Mesendoderm (in vitro differentiated cells): ENCODE results near the gene POU2AF3.

Source experiments
- DNase-seq: peaks from one replicate; pipeline ENCODE4 v3.0.0; 2013
- H2AK5ac ChIP-seq: 2 replicates; pipeline ENCODE4 v1.6.1; 2013; ENCODE audit warnings: low read length, inconsistent platforms
- H2BK120ac ChIP-seq: 2 replicates; pipeline ENCODE4 v1.6.1; 2013; ENCODE audit warnings: low read depth, mild to moderate bottlenecking, low read length, moderate library complexity, mixed read lengths
- H2BK15ac ChIP-seq: replicated peaks from 2 replicates; pipeline ENCODE4 v1.6.1; 2013; ENCODE audit warnings: low read depth, mild to moderate bottlenecking, moderate library complexity
- H2BK5ac ChIP-seq: 2 replicates; pipeline ENCODE4 v1.6.1; 2013; ENCODE audit warnings: low read length, inconsistent platforms
- H3K18ac ChIP-seq: 2 replicates; pipeline ENCODE4 v1.6.1; 2013; ENCODE audit warnings: mild to moderate bottlenecking, low read length, mixed read lengths
- H3K23ac ChIP-seq: one replicate; pipeline ENCODE4 v1.6.1; 2013; ENCODE audit warnings: low read length
- H3K27ac ChIP-seq: 2 replicates; pipeline ENCODE4 v1.5.1; 2013; ENCODE audit warnings: low read depth, mild to moderate bottlenecking, inconsistent platforms, low read length, moderate library complexity
- H3K27me3 ChIP-seq: 2 replicates; pipeline ENCODE4 v1.6.1; 2013; ENCODE audit warnings: low read length, control low read depth, mild to moderate bottlenecking, inconsistent platforms; ENCODE audit not compliant: insufficient read depth, poor library complexity
- H3K36me3 ChIP-seq: 2 replicates; pipeline ENCODE4 v1.6.1; 2013; ENCODE audit warnings: low read length, inconsistent platforms; ENCODE audit not compliant: control insufficient read depth, insufficient read depth
- H3K4ac ChIP-seq: one replicate; pipeline ENCODE4 v1.6.1; 2013; ENCODE audit warnings: low read depth, mild to moderate bottlenecking, low read length, moderate library complexity
- H3K4me1 ChIP-seq: 2 replicates; pipeline ENCODE4 v1.6.1; 2013; ENCODE audit warnings: low read depth, low read length, inconsistent platforms; ENCODE audit not compliant: control insufficient read depth
- H3K4me2 ChIP-seq: 2 replicates; pipeline ENCODE4 v1.6.1; 2013; ENCODE audit warnings: low read length
- H3K4me3 ChIP-seq: 2 replicates; pipeline ENCODE4 v1.5.1; 2013; ENCODE audit warnings: mild to moderate bottlenecking, low read length
- H3K56ac ChIP-seq: one replicate; pipeline ENCODE4 v1.6.1; 2013; ENCODE audit warnings: low read length
- H3K79me1 ChIP-seq: 2 replicates; pipeline ENCODE4 v1.6.1; 2013; ENCODE audit warnings: low read length, inconsistent platforms
- H3K79me2 ChIP-seq: 2 replicates; pipeline ENCODE4 v1.6.1; 2013; ENCODE audit warnings: mild to moderate bottlenecking, low read length; ENCODE audit not compliant: control insufficient read depth, insufficient read depth
- H3K9ac ChIP-seq: 2 replicates; pipeline ENCODE4 v1.6.1; 2013; ENCODE audit warnings: low read length, inconsistent platforms
- H4K5ac ChIP-seq: one replicate; pipeline ENCODE4 v1.6.1; 2013; ENCODE audit warnings: low read length
- H4K8ac ChIP-seq: one replicate; pipeline ENCODE4 v1.6.1; 2013; ENCODE audit warnings: low read depth, mild to moderate bottlenecking, control low read depth, low read length, moderate library complexity
- WGBS: extraction: QIAGEN DNeasy Blood & Tissue Kit; methylation state at CpG from one replicate; pipeline ENCODE4 v1.1.7; 2013; ENCODE audit warnings: low lambda C conversion rate, missing lambda C conversion rate; ENCODE audit not compliant: insufficient coverage; ENCODE audit errors: extremely low coverage; 5-methylcytosine and 5-hydroxymethylcytosine counted together

The POU2AF3 gene

DNA sequence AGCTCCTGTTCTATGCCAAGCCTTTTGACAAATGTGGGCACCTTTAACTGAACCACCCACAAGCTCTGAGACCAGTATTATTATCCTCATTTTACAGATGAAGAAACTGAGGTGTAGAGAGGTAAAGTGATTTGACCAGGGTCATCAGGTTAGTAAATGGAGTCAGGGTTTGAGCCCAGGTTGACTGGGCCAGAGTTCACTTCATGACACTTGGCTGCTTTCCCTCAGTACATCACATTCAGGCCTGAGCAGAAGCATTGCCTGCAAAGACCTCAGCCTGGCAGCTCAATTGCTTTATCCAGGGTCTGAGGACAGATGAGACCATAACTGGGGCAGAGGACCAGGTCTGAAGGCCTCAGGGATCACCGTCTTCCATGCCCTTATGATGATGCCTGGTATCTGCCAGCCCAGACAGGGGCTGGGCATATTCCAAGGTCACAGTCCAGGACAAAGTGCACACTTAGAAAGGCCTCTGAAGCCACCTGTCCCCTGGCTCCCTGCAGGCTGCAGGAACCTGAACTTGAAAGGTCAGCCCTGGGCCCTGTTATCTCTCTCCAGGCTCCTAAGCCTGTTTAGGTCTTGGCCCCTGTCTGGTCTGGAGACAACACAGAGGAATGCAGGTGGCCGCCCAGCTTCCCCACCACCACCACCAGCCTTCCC lies 32.0 kb downstream of the POU2AF3 start:
- peaks cover 4% of the 10 kb centered on the region for H3K4me1 ChIP-seq
- DNase-seq: no peak
- no peak overlapping the region for H2BK15ac ChIP-seq
- H3K23ac ChIP-seq: no peak overlapping the region
- no peak overlapping the region for H3K56ac ChIP-seq
- no peak overlapping the region for H2BK5ac ChIP-seq
- H3K79me1 ChIP-seq: no peaks in the 10 kb centered on the region
- H4K5ac ChIP-seq: no peak overlapping the region
- H2AK5ac ChIP-seq: no peak overlapping the region
- H3K9ac ChIP-seq: no peak overlapping the region
- H3K4ac ChIP-seq: no peak overlapping the region
- WGBS: no CpG with 5 or more reads among the region's 2 CpGs
- no peak overlapping the region for H3K18ac ChIP-seq
- H3K79me2 ChIP-seq: no peaks in the 10 kb centered on the region
- H3K27me3 ChIP-seq: no peaks in the 10 kb centered on the region
- no peaks in the 10 kb centered on the region for H3K36me3 ChIP-seq
- no peak overlapping the region for H2BK120ac ChIP-seq
- no peak overlapping the region for H3K27ac ChIP-seq
- H4K8ac ChIP-seq: no peak overlapping the region
- no peak overlapping the region for H3K4me3 ChIP-seq
- H3K4me2 ChIP-seq: no peak overlapping the region

DNA sequence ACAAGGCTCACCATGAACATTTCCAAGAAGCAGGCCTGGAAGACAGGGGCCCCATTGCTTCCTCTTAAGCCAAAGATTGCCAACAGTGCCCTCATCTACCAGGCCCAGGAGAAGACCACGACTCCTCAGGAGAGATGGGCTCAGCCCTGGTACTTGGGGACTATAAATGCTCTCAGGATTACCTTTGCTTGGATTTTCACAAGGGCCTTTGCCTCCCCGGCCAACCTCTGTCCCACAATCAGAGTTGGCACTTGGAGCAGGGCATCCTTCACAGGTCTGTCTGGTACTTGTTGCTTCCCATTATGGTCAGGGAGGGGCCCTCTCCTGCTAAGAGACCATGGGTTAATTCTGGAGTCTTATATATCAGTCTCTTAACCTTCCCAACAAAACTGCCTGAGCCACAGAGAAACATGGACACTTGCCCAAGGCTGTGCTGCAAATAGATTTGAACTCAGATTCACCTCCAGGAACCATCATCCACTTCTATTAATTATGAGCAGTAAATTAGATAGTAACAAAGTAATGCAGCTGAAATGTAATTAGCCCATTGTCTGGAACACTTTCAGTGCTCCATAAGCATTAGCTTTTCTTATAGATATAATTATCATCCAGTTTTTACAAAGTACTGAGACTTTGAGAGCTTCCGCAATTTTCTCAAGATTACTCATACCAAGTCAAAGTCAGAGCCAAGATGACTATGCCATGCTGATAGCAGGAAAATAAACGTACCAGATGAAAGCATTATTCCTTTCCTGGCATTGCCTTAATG lies 33.5 kb downstream of the POU2AF3 start:
- H4K8ac ChIP-seq: no peak overlapping the region
- H3K4me2 ChIP-seq: no peak overlapping the region
- H2BK5ac ChIP-seq: no peak overlapping the region
- no peaks in the 10 kb centered on the region for H3K27me3 ChIP-seq
- H3K56ac ChIP-seq: no peak overlapping the region
- H4K5ac ChIP-seq: no peak overlapping the region
- no peak overlapping the region for H3K18ac ChIP-seq
- no peak overlapping the region for H3K4me3 ChIP-seq
- no CpG with 5 or more reads among the region's 4 CpGs for WGBS
- H3K27ac ChIP-seq: no peak overlapping the region
- H3K79me1 ChIP-seq: no peaks in the 10 kb centered on the region
- no peak overlapping the region for H3K23ac ChIP-seq
- no peak overlapping the region for H3K9ac ChIP-seq
- H3K79me2 ChIP-seq: no peaks in the 10 kb centered on the region
- H2AK5ac ChIP-seq: no peak overlapping the region
- H3K4ac ChIP-seq: no peak overlapping the region
- no peaks in the 10 kb centered on the region for H3K36me3 ChIP-seq
- H2BK120ac ChIP-seq: no peak overlapping the region
- H2BK15ac ChIP-seq: no peak overlapping the region
- H3K4me1 ChIP-seq: peaks cover 11% of the 10 kb centered on the region
- no peak for DNase-seq

- Histone ChIP-seq H3K79me1 (no peaks in the 10 kb centered on the region), H3K4ac (no peak overlapping the region), H3K36me3 (no peaks in the 10 kb centered on the region), H3K18ac (no peak overlapping the region), H3K56ac (no peak overlapping the region), H4K5ac (no peak overlapping the region), H3K23ac (no peak overlapping the region), H3K4me2 (no peak overlapping the region), H3K27ac (no peak overlapping the region), H2BK15ac (no peak overlapping the region), H3K9ac (no peak overlapping the region), H2AK5ac (no peak overlapping the region), H3K79me2 (no peaks in the 10 kb centered on the region), H2BK120ac (no peak overlapping the region), H3K27me3 (no peaks in the 10 kb centered on the region), H3K4me1 (peaks cover 10% of the 10 kb centered on the region), H3K4me3 (no peak overlapping the region), H4K8ac (no peak overlapping the region), H2BK5ac (no peak overlapping the region)
- no peak for DNase-seq
- no CpG with 5 or more reads among the region's 9 CpGs for WGBS
These were observed 36.5 kb downstream of the POU2AF3 start for GRCh38 chr11:111334532-111335502.

DNA sequence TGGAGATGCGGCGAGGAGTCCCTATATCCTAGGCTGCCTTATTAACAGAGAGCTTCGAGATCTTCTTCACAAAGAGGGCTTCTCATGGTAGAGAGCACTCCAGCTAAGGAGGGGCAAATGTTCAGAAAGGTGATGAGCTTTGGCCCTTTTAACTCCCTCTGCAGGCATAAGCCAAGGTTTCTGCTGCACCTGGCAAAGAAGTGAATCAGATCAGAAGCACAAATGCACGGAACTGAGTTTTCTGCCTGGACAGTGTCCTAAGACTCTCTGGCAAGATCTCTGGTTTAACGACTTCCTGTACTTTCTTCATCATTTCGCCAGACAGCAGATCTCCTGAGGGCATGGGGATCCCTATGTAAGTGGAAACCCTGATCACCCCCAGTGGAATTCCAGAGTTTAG lies 37.2 kb downstream of the POU2AF3 start:
- no peak overlapping the region for H4K8ac ChIP-seq
- H2BK5ac ChIP-seq: no peak overlapping the region
- no peaks in the 10 kb centered on the region for H3K36me3 ChIP-seq
- H3K79me2 ChIP-seq: no peaks in the 10 kb centered on the region
- H3K18ac ChIP-seq: no peak overlapping the region
- H4K5ac ChIP-seq: no peak overlapping the region
- H3K23ac ChIP-seq: no peak overlapping the region
- H3K27ac ChIP-seq: no peak overlapping the region
- no peak overlapping the region for H3K4me3 ChIP-seq
- H2BK15ac ChIP-seq: no peak overlapping the region
- no peak overlapping the region for H3K9ac ChIP-seq
- H3K56ac ChIP-seq: no peak overlapping the region
- no peak overlapping the region for H2AK5ac ChIP-seq
- no peak overlapping the region for H2BK120ac ChIP-seq
- H3K27me3 ChIP-seq: no peaks in the 10 kb centered on the region
- H3K79me1 ChIP-seq: no peaks in the 10 kb centered on the region
- H3K4me1 ChIP-seq: peaks cover 10% of the 10 kb centered on the region
- WGBS: no CpG with 5 or more reads among the region's 6 CpGs
- no peak for DNase-seq
- no peak overlapping the region for H3K4me2 ChIP-seq
- no peak overlapping the region for H3K4ac ChIP-seq

- peaks cover 10% of the 10 kb centered on the region for H3K4me1 ChIP-seq
- H3K36me3 ChIP-seq: no peaks in the 10 kb centered on the region
- H2BK15ac ChIP-seq: no peak overlapping the region
- H2BK5ac ChIP-seq: no peak overlapping the region
- no peak overlapping the region for H3K4me2 ChIP-seq
- no peaks in the 10 kb centered on the region for H3K79me2 ChIP-seq
- no peak overlapping the region for H2AK5ac ChIP-seq
- H2BK120ac ChIP-seq: no peak overlapping the region
- no peak overlapping the region for H4K5ac ChIP-seq
- no peak overlapping the region for H3K23ac ChIP-seq
- DNase-seq: no peak
- no CpG with 5 or more reads among the region's 4 CpGs for WGBS
- H3K79me1 ChIP-seq: no peaks in the 10 kb centered on the region
- no peak overlapping the region for H3K18ac ChIP-seq
- no peak overlapping the region for H3K56ac ChIP-seq
- H4K8ac ChIP-seq: no peak overlapping the region
- no peak overlapping the region for H3K27ac ChIP-seq
- H3K27me3 ChIP-seq: no peaks in the 10 kb centered on the region
- no peak overlapping the region for H3K4ac ChIP-seq
- no peak overlapping the region for H3K4me3 ChIP-seq
- H3K9ac ChIP-seq: no peak overlapping the region
These were observed 37.7 kb downstream of the POU2AF3 start for GRCh38 chr11:111336062-111336461.
